AG04449 (cell line): ENCODE results near the gene TOLLIP.

Experiments used
- CTCF ChIA-PET: fragments of 350-600 bp; formaldehyde crosslinking; extraction: SDS; loops from one replicate; lab custom pipeline; 2021; ENCODE audit warnings: antibody characterized with exemption; lab: Yijun Ruan, JAX
- POLR2A ChIA-PET: fragments of 400-600, 350-600 bp; formaldehyde crosslinking; extraction: SDS; loops from one replicate; lab custom pipeline; 2020; ENCODE audit warnings: antibody characterized with exemption, inconsistent platforms; lab: Yijun Ruan, JAX
- DNase-seq: peaks from one replicate; pipeline ENCODE4 v3.0.0-alpha.2; 2010; ENCODE audit warnings: low read depth, low spot score
- H3K4me3 ChIP-seq: 2 replicates; pipeline ENCODE4 v1.5.1; 2011; ENCODE audit warnings: low read depth, mild to moderate bottlenecking, control low read depth, low read length
- TF ChIP-seq, protein P1 (sequence below): IDR thresholded peaks from one replicate; pipeline ENCODE4 v1.5.1; 2011; ENCODE audit warnings: mild to moderate bottlenecking, moderate library complexity, low read length, control low read depth, inconsistent platforms; ENCODE audit not compliant: insufficient read depth; ENCODE audit errors: missing control alignments

TOLLIP gene

DNA sequence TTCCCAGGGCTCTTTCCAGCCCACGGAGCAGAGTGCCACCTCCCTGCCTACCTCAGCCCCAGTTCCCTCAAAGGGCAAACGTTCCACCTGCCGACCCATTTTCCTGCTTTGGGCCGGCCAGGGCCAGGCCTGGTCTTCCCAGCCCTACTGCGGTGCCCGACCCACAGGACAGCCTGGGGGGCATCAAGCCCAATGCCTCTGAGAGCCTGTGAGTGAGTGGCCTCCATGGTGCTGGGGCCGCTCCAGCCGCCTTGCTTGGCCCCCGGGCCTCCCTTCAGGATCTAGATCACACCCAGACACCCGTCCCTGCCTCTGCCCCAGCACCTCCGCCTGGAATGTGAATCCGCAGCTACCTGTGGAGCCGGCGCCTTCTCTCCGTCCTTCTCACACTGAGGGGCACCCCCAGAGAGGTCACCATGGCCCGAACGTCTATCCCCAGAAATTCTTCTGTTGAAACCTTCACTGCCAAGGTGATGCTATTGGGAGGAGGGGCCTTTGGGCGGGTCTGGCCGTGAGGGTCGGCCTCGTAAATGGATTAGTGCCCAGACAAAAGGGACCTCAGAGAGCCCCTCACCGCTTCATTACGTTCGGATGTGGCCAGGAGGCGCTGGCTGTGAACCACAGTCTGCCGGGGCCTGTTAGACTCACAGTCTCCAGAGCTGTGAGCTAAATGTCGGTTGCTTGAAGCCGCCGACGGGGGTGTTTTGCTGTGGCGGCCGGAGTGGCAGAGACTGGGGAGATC lies 44.1 kb upstream of the TOLLIP start:
- ChIA-PET CTCF (no interaction called here), POLR2A (no interaction called here)
- DNase-seq = no peak
- TF ChIP-seq, protein P1, sequence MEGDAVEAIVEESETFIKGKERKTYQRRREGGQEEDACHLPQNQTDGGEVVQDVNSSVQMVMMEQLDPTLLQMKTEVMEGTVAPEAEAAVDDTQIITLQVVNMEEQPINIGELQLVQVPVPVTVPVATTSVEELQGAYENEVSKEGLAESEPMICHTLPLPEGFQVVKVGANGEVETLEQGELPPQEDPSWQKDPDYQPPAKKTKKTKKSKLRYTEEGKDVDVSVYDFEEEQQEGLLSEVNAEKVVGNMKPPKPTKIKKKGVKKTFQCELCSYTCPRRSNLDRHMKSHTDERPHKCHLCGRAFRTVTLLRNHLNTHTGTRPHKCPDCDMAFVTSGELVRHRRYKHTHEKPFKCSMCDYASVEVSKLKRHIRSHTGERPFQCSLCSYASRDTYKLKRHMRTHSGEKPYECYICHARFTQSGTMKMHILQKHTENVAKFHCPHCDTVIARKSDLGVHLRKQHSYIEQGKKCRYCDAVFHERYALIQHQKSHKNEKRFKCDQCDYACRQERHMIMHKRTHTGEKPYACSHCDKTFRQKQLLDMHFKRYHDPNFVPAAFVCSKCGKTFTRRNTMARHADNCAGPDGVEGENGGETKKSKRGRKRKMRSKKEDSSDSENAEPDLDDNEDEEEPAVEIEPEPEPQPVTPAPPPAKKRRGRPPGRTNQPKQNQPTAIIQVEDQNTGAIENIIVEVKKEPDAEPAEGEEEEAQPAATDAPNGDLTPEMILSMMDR = no peak
- H3K4me3 ChIP-seq = no peak overlapping the region

DNA sequence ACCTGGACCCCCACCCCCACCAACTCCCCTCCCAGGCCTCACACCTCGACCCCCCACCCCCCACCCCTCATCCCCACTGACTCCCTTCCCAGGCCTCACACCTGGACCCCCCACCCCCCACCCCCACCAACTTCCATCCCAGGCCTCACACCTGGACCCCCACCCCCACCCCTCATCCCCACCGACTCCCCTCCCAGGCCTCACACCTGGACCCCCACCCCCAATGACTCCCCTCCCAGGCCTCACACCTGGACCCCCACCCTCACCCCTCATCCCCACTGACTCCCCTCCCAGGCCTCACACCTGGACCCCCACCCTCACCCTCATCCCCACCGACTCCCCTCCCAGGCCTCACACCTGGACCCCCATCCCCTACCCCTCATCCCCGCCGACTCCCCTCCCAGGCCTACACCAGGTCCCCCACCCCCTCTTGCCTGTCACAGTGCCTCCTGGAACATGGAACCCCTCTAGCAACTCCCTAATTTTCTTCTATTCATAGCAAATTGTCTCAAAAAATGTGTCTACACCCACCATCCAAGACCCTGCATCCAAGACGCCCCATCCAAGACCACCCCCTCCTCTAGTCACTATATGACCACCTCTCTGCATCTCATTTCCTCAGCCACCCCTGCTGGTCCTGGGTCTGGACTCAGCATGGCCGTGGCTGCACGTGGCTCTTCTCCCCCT lies 43.4 kb upstream of the TOLLIP start:
- CTCF ChIA-PET = no interaction called here
- POLR2A ChIA-PET = no interaction called here
- no peak for DNase-seq
- TF ChIP-seq, protein P1 = no peak
- H3K4me3 ChIP-seq = no peak overlapping the region

- DNase-seq = no peak
- ChIA-PET POLR2A (no interaction called here), CTCF (no interaction called here)
- TF ChIP-seq, protein P1 = no peak
- H3K4me3 ChIP-seq = no peak overlapping the region
Measured at GRCh38 chr11:1351278-1351937, 42.0 kb upstream of the TOLLIP start.

GRCh38 chr11:1350086-1350725 lies 40.8 kb upstream of the TOLLIP start:
- POLR2A ChIA-PET = no interaction called here
- CTCF ChIA-PET = no interaction called here
- TF ChIP-seq, protein P1 = no peak
- H3K4me3 ChIP-seq = no peak overlapping the region
- no peak for DNase-seq

GRCh38 chr11:1349327-1350041 lies 40.1 kb upstream of the TOLLIP start:
- TF ChIP-seq, protein P1 = no peak
- no peak for DNase-seq
- POLR2A ChIA-PET = no interaction called here
- H3K4me3 ChIP-seq = no peak overlapping the region
- CTCF ChIA-PET = no interaction called here
